Measurements from ENCODE around the gene NBAS. TPM values are rescaled to one million over a fixed set of nuclear protein-coding genes. Genes with fewer than 3 reads are reported as not detected.

Gene NBAS
- total and polyA plus RNA-seq, 10 of the 15 experiments (the other 5 are each of a cell fraction or from before 2014, with no cell fraction given) = 4.3 to 32.7 (median 20.8) TPM

DNA sequence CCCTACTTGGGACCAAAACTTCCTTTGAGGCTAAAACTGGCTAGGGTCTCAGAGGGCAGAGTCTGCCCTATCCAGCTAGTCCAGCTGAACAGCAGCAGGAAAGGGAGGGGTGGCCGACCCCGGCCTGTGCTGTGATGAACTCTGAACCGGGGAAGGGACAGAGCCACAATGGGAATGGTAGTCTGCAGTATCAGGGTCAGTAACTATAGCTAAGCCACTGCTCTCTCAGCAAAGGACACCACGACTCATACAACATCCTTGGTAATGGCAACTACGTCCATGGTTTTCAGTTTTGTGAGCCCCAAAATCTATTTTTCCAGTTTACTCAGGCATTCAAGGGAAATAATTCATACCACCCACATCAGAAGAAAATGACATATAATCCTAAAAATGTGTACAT is 75.2 kb downstream of the NBAS start (continued):
- TF ChIP-seq, protein P1, sequence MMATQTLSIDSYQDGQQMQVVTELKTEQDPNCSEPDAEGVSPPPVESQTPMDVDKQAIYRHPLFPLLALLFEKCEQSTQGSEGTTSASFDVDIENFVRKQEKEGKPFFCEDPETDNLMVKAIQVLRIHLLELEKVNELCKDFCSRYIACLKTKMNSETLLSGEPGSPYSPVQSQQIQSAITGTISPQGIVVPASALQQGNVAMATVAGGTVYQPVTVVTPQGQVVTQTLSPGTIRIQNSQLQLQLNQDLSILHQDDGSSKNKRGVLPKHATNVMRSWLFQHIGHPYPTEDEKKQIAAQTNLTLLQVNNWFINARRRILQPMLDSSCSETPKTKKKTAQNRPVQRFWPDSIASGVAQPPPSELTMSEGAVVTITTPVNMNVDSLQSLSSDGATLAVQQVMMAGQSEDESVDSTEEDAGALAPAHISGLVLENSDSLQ (IDR thresholded peaks at IDR 0.05) = no peak

DNA sequence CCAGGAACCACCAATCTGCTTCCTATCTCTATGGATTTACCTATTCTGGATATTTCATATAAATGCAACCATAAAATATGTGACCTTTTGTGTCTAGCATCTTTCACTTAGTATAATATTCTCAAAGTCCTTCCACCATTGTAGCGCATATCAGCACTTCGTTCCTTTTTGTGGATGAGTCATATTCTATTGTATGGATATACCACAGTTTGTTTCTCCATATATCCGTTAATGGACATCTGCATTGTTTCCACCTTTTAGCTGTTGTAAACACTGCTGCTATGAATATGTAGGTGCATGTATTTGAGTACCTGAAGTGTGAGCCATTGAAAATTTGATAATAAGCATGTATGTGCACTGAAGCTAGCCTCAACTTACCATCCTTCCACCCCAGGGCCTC is 80.1 kb downstream of the NBAS start:
- SMC1A ChIA-PET (ENCODE audit: uncharacterized antibody, unreplicated experiment) = no interaction called here
- 98% methylated on average over 3 of the region's 3 CpGs for WGBS (ENCODE audit: insufficient coverage, insufficient replicate concordance, low lambda C conversion rate, missing lambda C conversion rate)
- Histone ChIP-seq H3K9me3 (replicated peaks; ENCODE audit: control insufficient read depth, insufficient read depth, low read length) (no peaks in the 10 kb centered on the region), H3K4me2 (ENCODE audit: control insufficient read depth, insufficient read depth) (no peak overlapping the region), H2AFZ (ENCODE audit: control insufficient read depth, low read depth, low read length) (no peak overlapping the region), H3K4me3 (no peak overlapping the region), H3K36me3 (ENCODE audit: control insufficient read depth in 2 of 2, insufficient read depth in 2 of 2, low read length in 1 of 2) (no peaks in the 10 kb centered on the region; a peak in 3 of 4 replicates), H3K27me3 (replicated peaks in 1 of 2; ENCODE audit: control insufficient read depth in 2 of 2, insufficient read depth in 2 of 2, low read length in 1 of 2) (no peaks in the 10 kb centered on the region), H3K79me2 (ENCODE audit: control insufficient read depth, insufficient read depth, low read length) (no peaks in the 10 kb centered on the region), H3K9ac (ENCODE audit: control insufficient read depth, insufficient read depth, low read length) (no peak overlapping the region), H3K27ac (ENCODE audit: control insufficient read depth, insufficient read depth) (no peak overlapping the region), H4K20me1 (ENCODE audit: control insufficient read depth, insufficient read depth) (no peaks in the 10 kb centered on the region), H3K4me1 (ENCODE audit: control insufficient read depth, insufficient read depth, low read length) (no peaks in the 10 kb centered on the region)
- POLR2A ChIA-PET = no interaction called here
- RAD21 ChIA-PET (ENCODE audit: unreplicated experiment) = no interaction called here
- BruUV-seq (replicated peaks) = no TSS peak
- in situ Hi-C loops (cut with MboI) = no loop called here
- no peak for FAIRE-seq
- TF ChIP-seq YBX1 (IDR thresholded peaks at IDR 0.05) = no peak
- TF ChIP-seq, protein P2, sequence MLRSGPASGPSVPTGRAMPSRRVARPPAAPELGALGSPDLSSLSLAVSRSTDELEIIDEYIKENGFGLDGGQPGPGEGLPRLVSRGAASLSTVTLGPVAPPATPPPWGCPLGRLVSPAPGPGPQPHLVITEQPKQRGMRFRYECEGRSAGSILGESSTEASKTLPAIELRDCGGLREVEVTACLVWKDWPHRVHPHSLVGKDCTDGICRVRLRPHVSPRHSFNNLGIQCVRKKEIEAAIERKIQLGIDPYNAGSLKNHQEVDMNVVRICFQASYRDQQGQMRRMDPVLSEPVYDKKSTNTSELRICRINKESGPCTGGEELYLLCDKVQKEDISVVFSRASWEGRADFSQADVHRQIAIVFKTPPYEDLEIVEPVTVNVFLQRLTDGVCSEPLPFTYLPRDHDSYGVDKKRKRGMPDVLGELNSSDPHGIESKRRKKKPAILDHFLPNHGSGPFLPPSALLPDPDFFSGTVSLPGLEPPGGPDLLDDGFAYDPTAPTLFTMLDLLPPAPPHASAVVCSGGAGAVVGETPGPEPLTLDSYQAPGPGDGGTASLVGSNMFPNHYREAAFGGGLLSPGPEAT (IDR thresholded peaks at IDR 0.05; ENCODE audit: low read depth) = no peak
- no peak for TF ChIP-seq HDAC2 (IDR thresholded peaks at IDR 0.05)
- no peak for TF ChIP-seq MXI1 (IDR thresholded peaks at IDR 0.05; ENCODE audit: low read depth, low read length)
- no peak for TF ChIP-seq TBL1XR1 (IDR thresholded peaks at IDR 0.05; ENCODE audit: low read depth, low read length)
- TF ChIP-seq GABPA (IDR thresholded peaks at IDR 0.05; ENCODE audit: low read depth) = no peak
- TF ChIP-seq ZNF622 (IDR thresholded peaks at IDR 0.05) = no peak
- TF ChIP-seq, protein P3, sequence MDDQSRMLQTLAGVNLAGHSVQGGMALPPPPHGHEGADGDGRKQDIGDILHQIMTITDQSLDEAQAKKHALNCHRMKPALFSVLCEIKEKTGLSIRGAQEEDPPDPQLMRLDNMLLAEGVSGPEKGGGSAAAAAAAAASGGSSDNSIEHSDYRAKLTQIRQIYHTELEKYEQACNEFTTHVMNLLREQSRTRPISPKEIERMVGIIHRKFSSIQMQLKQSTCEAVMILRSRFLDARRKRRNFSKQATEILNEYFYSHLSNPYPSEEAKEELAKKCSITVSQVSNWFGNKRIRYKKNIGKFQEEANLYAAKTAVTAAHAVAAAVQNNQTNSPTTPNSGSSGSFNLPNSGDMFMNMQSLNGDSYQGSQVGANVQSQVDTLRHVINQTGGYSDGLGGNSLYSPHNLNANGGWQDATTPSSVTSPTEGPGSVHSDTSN (IDR thresholded peaks at IDR 0.05; ENCODE audit: insufficient replicate concordance, low read depth, low read length) = no peak
- TF ChIP-seq ESRRA (IDR thresholded peaks at IDR 0.05; ENCODE audit: low read length) = no peak
- no peak for TF ChIP-seq SREBF2 (IDR thresholded peaks at IDR 0.05; ENCODE audit: low read length)
- no peak for TF ChIP-seq SUPT20H (IDR thresholded peaks at IDR 0.05; ENCODE audit: borderline replicate concordance, control insufficient read depth, low read depth, low read length)
- intact Hi-C loops (cut with micrococcal nuclease; ENCODE audit: unreplicated experiment) = no loop called here
- CTCF ChIA-PET = no interaction called here
- DNase-seq (ENCODE audit: low read depth, low spot score) = no peak
- ATAC-seq = no peak

Data from GM12878 (cell line).